Endothelial cell (in vitro differentiated cells): ENCODE data around the gene THEMIS. TPM values are rescaled to one million over a fixed set of nuclear protein-coding genes. Genes with fewer than 3 reads are reported as not detected.

Experiments used
- DNase-seq: peaks from one replicate; pipeline ENCODE4 v3.0.0; 2021; ENCODE audit warnings: low spot score
- H3K27ac Mint-ChIP-seq: one replicate; pipeline ENCODE4 v1.8.0; 2021; ENCODE audit warnings: mixed read lengths, inconsistent platforms; ENCODE audit not compliant: unreplicated experiment
- H3K27me3 Mint-ChIP-seq: one replicate; pipeline ENCODE4 v1.8.0; 2021; ENCODE audit warnings: mild to moderate bottlenecking, moderate library complexity, mixed read lengths, inconsistent platforms; ENCODE audit not compliant: unreplicated experiment
- H3K36me3 Mint-ChIP-seq: one replicate; pipeline ENCODE4 v1.8.0; 2021; ENCODE audit warnings: mild to moderate bottlenecking, low read depth, mixed read lengths, inconsistent platforms; ENCODE audit not compliant: unreplicated experiment
- H3K4me1 Mint-ChIP-seq: one replicate; pipeline ENCODE4 v1.8.0; 2021; ENCODE audit warnings: mild to moderate bottlenecking, mixed read lengths, inconsistent platforms; ENCODE audit not compliant: unreplicated experiment
- H3K4me3 Mint-ChIP-seq: one replicate; pipeline ENCODE4 v1.8.0; 2021; ENCODE audit warnings: mild to moderate bottlenecking, mixed read lengths, inconsistent platforms; ENCODE audit not compliant: unreplicated experiment
- H3K9me3 Mint-ChIP-seq: one replicate; pipeline ENCODE4 v1.8.0; 2021; ENCODE audit warnings: mixed read lengths, inconsistent platforms; ENCODE audit not compliant: unreplicated experiment
- CTCF ChIP-seq: fragments of 200-600 bp; sonication (generic); IDR thresholded peaks from one replicate; pipeline ENCODE4 v1.5.0; 2021; ENCODE audit warnings: antibody characterized with exemption; ENCODE audit not compliant: unreplicated experiment
- total RNA-seq: library from RNA; stranded (reverse); fragmentation: NEBNext Ultra II Directional; extraction: Animal tissue kit (Norgen Biotek cat#: 25700); gene quantifications from one replicate; pipeline ENCODE4 v1.2.1, GENCODE V29; 2021; ENCODE audit not compliant: unreplicated experiment

The THEMIS gene
- total RNA-seq, 1 donor from 2014 or later: not detected

GRCh38 chr6:127866766-127867165 is 34.1 kb downstream of the THEMIS start:
- no peaks in the 10 kb centered on the region for H3K9me3 Mint-ChIP-seq
- H3K4me3 Mint-ChIP-seq: no peak overlapping the region
- no peaks in the 10 kb centered on the region for H3K36me3 Mint-ChIP-seq
- DNase-seq: no peak
- H3K27me3 Mint-ChIP-seq: no peaks in the 10 kb centered on the region
- peaks cover 5% of the 10 kb centered on the region for H3K4me1 Mint-ChIP-seq
- H3K27ac Mint-ChIP-seq: no peak overlapping the region
- no peak for TF ChIP-seq CTCF

GRCh38 chr6:127865108-127865507 is 35.8 kb downstream of the THEMIS start:
- Mint-ChIP-seq H3K4me3 (no peak overlapping the region), H3K27me3 (no peaks in the 10 kb centered on the region), H3K4me1 (peaks cover 5% of the 10 kb centered on the region), H3K9me3 (no peaks in the 10 kb centered on the region), H3K36me3 (no peaks in the 10 kb centered on the region), H3K27ac (no peak overlapping the region)
- DNase-seq: no peak
- TF ChIP-seq CTCF: no peak

GRCh38 chr6:127864701-127865100 is 36.2 kb downstream of the THEMIS start:
- no peak overlapping the region for H3K27ac Mint-ChIP-seq
- no peak for TF ChIP-seq CTCF
- H3K9me3 Mint-ChIP-seq: no peaks in the 10 kb centered on the region
- H3K36me3 Mint-ChIP-seq: no peaks in the 10 kb centered on the region
- peaks cover 5% of the 10 kb centered on the region for H3K4me1 Mint-ChIP-seq
- H3K4me3 Mint-ChIP-seq: no peak overlapping the region
- no peaks in the 10 kb centered on the region for H3K27me3 Mint-ChIP-seq
- DNase-seq: no peak

GRCh38 chr6:127860723-127861122 is 40.1 kb downstream of the THEMIS start:
- H3K36me3 Mint-ChIP-seq: no peaks in the 10 kb centered on the region
- no peak for TF ChIP-seq CTCF
- H3K9me3 Mint-ChIP-seq: no peaks in the 10 kb centered on the region
- H3K4me3 Mint-ChIP-seq: no peak overlapping the region
- DNase-seq: no peak
- no peaks in the 10 kb centered on the region for H3K27me3 Mint-ChIP-seq
- peaks cover 20% of the 10 kb centered on the region for H3K4me1 Mint-ChIP-seq
- no peak overlapping the region for H3K27ac Mint-ChIP-seq

- no peaks in the 10 kb centered on the region for H3K36me3 Mint-ChIP-seq
- H3K9me3 Mint-ChIP-seq: no peaks in the 10 kb centered on the region
- H3K4me1 Mint-ChIP-seq: peaks cover 21% of the 10 kb centered on the region
- no peak overlapping the region for H3K4me3 Mint-ChIP-seq
- no peak for DNase-seq
- no peak overlapping the region for H3K27ac Mint-ChIP-seq
- no peak for TF ChIP-seq CTCF
- H3K27me3 Mint-ChIP-seq: no peaks in the 10 kb centered on the region
These were observed 40.9 kb downstream of the THEMIS start for GRCh38 chr6:127859956-127860355.
